Thoracic aorta endothelial cell (primary cell): Measurements from ENCODE around the gene OR51I2. TPM values are rescaled to one million over a fixed set of nuclear protein-coding genes. Genes with fewer than 3 reads are reported as not detected.

Experiments
- total RNA-seq: library from RNA; depleted of rRNA; stranded (reverse); fragments of >200 nt; gene quantifications from 2 replicates; pipeline ENCODE4 v1.2.3, GENCODE V29; 2012

OR51I2 gene, protein sequence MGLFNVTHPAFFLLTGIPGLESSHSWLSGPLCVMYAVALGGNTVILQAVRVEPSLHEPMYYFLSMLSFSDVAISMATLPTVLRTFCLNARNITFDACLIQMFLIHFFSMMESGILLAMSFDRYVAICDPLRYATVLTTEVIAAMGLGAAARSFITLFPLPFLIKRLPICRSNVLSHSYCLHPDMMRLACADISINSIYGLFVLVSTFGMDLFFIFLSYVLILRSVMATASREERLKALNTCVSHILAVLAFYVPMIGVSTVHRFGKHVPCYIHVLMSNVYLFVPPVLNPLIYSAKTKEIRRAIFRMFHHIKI
- total RNA-seq: not detected in 2 replicates

DNA sequence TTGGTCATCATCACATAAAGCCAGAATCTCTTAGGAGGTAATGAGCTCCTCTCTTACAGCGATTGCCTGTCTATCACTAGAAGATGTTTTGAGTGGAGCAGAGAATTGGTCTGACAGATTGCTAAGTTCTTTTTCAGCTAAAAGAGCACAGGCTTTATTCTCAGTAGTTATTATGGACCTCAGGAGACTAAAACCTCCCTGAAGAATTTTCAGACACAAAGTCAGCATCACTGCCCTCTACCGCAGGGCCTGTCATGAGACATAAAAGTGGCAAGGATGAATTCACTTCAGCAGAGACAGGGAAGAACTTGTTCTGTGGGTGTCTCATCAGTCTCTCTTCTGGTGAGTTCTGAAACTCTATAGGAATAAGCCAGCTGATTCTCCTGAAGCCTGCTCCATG, at the start of gene OR51I2:
Gene OR51I2, plus strand, starts transcription at position 301 of the 400 bp plus-strand sequence. CDS start 4,166 bp downstream, outside the sequence.

DNA sequence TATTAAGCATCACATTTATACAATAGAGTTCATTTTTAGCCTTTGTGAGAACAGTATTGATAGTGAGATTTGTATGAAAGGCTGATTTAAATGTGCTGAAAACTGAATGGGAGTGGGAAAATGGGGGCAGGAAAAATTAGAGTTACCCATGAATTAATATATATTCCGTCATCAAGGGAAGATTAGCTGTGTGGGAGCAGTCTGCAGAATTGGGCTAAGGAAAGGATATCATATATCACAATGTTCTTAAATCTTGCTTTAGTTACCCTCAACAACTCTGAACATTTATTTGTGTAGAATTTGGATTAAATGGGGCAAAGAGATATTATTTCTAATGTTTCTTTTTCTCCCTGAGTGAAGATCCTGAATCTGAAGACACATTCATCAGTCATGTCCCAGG, 27.3 kb upstream of the OR51I2 start, which contains the start of gene OR51Q1:
Gene OR51Q1, plus strand, starts transcription at position 301 of the 400 bp plus-strand sequence. Its CDS starts 90 bp downstream, at position 391.

DNA sequence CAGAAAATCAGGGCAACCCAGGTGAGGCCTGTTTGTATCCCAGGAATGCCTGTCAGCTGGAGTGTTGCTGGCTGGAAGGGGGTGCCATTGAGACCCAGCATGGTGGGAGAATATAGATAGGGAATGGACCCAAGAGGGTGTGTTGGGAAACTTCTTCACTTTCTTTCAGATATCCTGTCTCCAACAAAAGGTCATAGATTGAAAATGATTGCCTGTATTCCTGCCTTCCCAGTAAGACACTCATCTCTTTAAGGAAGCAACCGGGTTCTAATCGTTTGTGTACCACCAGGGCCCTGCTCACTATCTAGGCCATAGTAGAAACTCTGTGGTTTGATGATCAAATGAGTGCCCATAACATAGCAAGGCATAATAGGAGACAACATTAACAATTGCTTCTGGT, 7.7 kb upstream of the OR51I2 start, which contains the start of gene OR51I1:
Gene OR51I1, minus strand, starts transcription at position 101 of the 400 bp plus-strand sequence. Its CDS starts 0 bp downstream, at position 101.

DNA sequence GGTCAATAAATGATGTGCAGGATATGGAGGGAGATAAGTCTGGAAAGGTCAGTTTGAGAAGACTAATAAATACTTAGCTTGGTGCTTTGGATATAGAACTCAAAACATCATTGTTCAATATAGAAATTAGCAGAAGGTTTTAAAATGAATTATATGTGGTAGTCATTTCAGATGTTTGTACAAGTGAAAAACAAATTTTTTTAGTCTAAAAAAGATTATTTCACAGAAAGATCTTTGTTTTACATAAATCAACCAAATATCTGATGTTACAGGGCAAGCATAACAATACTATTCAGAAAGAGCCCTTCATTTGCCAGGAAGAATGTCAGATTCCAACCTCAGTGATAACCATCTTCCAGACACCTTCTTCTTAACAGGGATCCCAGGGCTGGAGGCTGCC, 39.3 kb downstream of the OR51I2 start, which contains the start of gene OR52D1:
Gene OR52D1, plus strand, starts transcription at position 301 of the 400 bp plus-strand sequence. Its CDS starts 22 bp downstream, at position 323.

Other genes with a start within 250 kb of the OR51I2 start
- gene OR51V1, start 248.6 kb upstream of the OR51I2 start, total RNA-seq: not detected in 2 replicates
- not detected in 2 replicates for gene HBB, start 222.3 kb upstream of the OR51I2 start, total RNA-seq
- gene HBD, start 214.8 kb upstream of the OR51I2 start, total RNA-seq: not detected in 2 replicates
- gene HBG1, start 199.5 kb upstream of the OR51I2 start, total RNA-seq: not detected in 2 replicates
- gene HBG2, start 194.5 kb upstream of the OR51I2 start, total RNA-seq: not detected in 2 replicates
- gene HBE1, start 179.4 kb upstream of the OR51I2 start, total RNA-seq: not detected in 2 replicates
- not detected in 2 replicates for gene OR51B4, start 147.4 kb upstream of the OR51I2 start, total RNA-seq
- not detected in 2 replicates for gene OR51B2, start 125.0 kb upstream of the OR51I2 start, total RNA-seq
- gene OR51B5, start 105.8 kb upstream of the OR51I2 start, total RNA-seq: not detected in 2 replicates
- gene OR51B6, start 97.8 kb upstream of the OR51I2 start, total RNA-seq: not detected in 2 replicates
- gene OR51M1, start 65.5 kb upstream of the OR51I2 start, total RNA-seq: not detected in 2 replicates
- gene OR51Q1, start 27.2 kb upstream of the OR51I2 start, total RNA-seq: not detected in 2 replicates
- gene OR51I1, start 7.8 kb upstream of the OR51I2 start, total RNA-seq: not detected in 2 replicates
- not detected in 2 replicates for gene OR52D1, start 39.4 kb downstream of the OR51I2 start, total RNA-seq
- gene UBQLN3, start 60.6 kb downstream of the OR51I2 start, total RNA-seq: not detected in 2 replicates
- 0.07 TPM in 1 of 2 replicates, not detected in the other for gene UBQLNL, start 67.4 kb downstream of the OR51I2 start, total RNA-seq
- gene OR52H1, start 99.2 kb downstream of the OR51I2 start, total RNA-seq: 0.22 TPM in 1 of 2 replicates, not detected in the other
- gene OR52B6, start 131.6 kb downstream of the OR51I2 start, total RNA-seq: not detected in 2 replicates
- 0.66 and 2.6 TPM in 2 replicates for gene TRIM6, start 147.3 kb downstream of the OR51I2 start, total RNA-seq
- 8.0 and 10.6 TPM in 2 replicates for gene TRIM34, start 175.7 kb downstream of the OR51I2 start, total RNA-seq
- 71.9 and 92.7 TPM in 2 replicates for gene TRIM5, start 235.8 kb downstream of the OR51I2 start, total RNA-seq
- gene TRIM22, start 240.5 kb downstream of the OR51I2 start, total RNA-seq: 114 and 115 TPM in 2 replicates